Stimulated activated CD8-positive, alpha-beta memory T cell treated with anti-CD3 and anti-CD28 coated beads, Interleukin-15, amount 100 ng/mL, for 1 hour (primary cell): ENCODE measurements around the gene GPR55.
"Not testable (repeated sequence)": the region's sequence is repeated elsewhere in the genome, so short reads cannot be mapped to it uniquely, and the experiment has no call there.

ENCODE experiments used
- DNase-seq: peaks from one replicate; pipeline ENCODE4 v3.0.0-alpha.2; 2020; ENCODE audit warnings: low read depth

The GPR55 gene, protein sequence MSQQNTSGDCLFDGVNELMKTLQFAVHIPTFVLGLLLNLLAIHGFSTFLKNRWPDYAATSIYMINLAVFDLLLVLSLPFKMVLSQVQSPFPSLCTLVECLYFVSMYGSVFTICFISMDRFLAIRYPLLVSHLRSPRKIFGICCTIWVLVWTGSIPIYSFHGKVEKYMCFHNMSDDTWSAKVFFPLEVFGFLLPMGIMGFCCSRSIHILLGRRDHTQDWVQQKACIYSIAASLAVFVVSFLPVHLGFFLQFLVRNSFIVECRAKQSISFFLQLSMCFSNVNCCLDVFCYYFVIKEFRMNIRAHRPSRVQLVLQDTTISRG

GRCh38 chr2:230924470-230925341, at the start of gene GPR55:
Gene GPR55 (minus strand): TSS chr2:230925242. CDS start chr2:230910962, 14,280 bp downstream.
- DNase-seq: no peak

DNA sequence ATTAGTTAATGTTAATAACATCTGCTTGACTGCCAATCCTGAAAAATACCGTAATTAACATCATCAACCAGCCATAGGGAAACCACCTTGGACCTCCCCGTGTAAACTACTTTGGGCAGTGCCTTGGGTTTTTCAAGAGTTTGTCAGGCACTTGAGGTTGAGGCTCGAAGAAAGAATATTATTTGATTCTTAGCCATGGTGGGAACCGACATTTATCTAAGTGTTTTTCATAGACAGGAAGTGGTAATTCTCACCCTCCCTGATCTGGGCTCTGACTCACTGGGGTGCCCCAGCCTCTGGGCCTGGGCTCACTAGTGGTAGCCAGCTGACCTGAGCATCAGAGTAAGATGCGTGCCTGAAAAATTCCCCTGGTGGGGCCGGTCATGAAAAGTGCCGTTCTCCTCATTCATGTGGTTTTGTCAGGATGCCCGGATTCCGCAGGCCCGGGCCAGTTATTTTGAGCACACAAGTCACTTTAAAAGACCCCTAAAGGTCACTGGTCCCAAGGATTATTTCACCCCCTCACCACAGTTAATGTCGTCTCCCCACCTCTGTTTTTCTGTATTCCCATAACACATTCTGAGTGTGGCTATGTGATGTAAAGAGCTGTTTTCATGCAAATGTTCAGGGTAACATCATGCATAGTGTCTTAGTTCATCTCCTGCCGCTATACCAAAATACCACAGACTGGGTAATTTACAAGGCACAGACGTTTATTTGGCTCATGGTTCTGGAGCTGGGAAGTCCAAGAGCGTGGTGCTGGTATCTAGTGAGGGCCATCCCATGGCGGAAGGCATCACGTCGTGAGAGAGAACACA, 49.3 kb upstream of the GPR55 start:
- peak; percentile 37 for DNase-seq

DNA sequence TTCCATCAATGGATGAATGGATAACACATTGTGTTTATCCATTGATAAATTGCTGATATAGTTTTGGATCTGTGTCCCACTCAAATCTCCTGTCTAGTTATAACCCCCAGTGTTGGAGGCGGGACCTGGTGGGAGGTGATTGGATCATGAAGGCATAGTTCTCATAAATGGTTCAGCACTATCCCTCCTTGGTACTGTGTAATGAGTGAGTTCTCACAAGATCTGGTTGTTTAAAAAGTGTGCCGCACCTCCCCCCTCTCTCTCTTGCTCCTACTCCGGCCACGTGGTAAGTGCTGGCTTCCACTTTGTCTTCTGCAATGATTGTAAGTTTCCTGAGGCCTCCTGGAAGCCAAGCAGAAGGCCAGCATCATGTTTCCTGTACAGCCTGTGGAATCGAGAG, 47.0 kb upstream of the GPR55 start:
- DNase-seq: no peak

DNA sequence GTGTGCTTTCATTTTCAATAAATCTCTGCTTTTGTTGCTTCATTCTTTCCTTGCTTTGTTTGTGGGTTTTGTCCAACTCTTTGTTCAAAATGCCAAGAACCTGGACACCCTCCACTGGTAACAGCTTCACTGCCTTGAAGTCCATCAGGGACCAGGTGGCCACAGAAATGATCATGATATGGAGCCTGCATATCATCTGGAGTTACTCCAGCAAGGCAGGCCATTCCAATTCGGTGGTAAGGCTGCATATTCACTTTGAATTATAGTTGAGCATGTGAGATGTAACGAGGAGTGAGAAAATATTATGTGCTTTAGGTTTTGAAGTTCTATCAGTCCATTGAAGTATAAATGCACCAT, 44.6 kb upstream of the GPR55 start:
- DNase-seq: no peak

DNA sequence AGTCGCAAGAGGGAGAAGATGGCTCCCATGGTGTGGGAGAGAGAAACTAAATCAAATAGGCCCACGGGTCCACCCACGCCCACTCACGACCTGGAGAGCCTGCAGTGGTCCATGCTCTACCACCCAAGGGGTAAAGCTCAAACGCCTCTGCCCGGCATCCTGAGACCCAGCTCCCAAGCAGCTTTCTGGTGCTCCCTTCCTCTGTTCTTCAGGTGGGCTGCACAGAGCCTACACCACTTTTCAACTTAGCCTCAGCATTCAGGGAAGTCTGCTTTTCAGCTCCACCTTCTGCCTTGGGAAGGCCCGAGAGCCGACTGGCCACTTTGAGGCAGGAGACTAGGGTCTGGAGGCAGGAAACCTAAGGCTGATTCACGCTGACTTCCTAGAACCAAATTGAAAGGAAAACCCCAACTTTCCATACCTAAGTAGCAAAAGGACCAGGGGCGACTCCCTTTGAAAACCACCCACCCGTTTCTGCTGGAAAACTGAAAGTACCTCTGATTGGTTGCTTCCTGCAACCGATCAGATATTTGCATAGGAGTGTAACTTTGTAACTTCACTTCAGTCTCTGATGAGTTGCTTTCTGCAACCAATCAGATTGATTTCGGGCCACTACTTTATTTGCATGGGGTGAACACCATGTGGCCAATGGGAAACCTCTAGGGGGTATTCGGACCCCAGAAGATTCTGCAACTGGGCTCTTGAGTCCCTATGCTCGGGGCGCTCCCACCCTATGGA, 44.0 kb upstream of the GPR55 start:
- DNase-seq: no peak

GRCh38 chr2:230968314-230968713, 43.3 kb upstream of the GPR55 start:
- DNase-seq: not testable (repeated sequence)

DNA sequence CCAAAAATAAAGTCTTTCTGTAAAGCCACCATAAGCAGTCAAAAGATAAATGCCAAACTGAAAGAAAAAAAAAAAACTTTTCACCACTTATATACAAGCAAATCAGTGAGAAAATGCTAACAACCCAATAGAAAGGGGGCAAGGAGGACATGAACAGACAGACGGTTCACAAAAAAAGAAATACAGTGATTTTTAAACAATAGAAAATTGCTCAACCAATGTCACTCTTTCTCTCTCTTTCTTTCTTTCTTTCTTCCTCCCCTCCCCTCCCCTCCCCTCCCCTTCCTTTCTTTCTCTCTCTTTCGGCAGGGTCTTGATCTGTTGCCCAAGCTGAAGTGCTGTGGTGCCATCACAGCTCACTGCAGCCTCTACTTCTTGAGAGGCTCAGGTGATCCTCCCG, 42.1 kb upstream of the GPR55 start:
- DNase-seq: no peak

GRCh38 chr2:230964136-230964730, 39.2 kb upstream of the GPR55 start:
- no peak for DNase-seq

- DNase-seq: no peak
Measured at GRCh38 chr2:230961091-230961491, 36.0 kb upstream of the GPR55 start.

DNA sequence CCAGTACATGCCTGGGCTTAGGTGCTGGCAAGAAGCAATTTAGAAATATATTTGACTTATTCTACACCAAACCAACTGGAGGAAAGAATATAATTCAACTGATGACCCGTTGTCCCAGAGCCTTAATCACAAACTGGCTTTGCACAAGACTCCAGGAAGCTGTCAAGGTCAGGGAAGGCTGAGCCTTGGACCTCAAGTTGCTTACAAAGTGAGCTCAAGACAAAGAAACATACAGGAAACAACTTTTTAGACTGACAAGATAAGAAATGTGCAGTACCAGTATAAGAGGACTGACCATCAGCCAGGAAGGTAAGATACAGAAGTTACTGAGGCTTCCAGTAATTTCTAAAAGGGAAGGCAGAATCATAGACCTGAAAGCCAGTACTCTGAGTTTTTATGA, 35.0 kb upstream of the GPR55 start:
- no peak for DNase-seq

- DNase-seq: no peak
Measured at GRCh38 chr2:230958820-230959756, 34.0 kb upstream of the GPR55 start.

- DNase-seq: no peak
Measured at GRCh38 chr2:230957756-230958391, 32.8 kb upstream of the GPR55 start.

- no peak for DNase-seq
Measured at GRCh38 chr2:230956827-230957755, 32.0 kb upstream of the GPR55 start.

DNA sequence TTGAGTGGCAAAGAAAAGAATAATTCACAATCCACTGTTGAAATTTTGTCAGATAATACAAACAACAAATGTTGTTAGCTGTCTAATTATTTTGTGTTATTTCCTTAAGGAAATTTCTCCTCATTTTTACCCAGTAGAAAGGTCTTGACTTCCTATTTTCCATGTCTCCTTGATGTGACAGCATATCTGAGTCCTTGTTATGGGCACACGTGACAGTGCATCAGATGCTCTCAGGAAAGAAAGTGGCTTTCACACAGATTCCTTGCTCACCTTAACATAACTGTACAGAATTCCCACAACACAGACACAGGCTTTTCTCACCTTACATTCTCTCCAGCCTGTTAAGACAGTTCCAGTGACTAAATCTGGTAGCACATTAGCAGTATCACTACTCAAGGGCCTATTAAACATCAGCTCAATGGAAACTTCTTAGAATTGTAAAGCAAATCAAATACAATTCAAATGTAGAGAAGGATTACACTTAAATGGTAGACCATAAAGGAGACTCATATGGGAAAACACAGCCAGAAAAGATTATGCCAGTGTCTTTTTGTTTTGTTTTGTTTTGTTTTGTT, 30.2 kb upstream of the GPR55 start:
- DNase-seq: no peak

DNA sequence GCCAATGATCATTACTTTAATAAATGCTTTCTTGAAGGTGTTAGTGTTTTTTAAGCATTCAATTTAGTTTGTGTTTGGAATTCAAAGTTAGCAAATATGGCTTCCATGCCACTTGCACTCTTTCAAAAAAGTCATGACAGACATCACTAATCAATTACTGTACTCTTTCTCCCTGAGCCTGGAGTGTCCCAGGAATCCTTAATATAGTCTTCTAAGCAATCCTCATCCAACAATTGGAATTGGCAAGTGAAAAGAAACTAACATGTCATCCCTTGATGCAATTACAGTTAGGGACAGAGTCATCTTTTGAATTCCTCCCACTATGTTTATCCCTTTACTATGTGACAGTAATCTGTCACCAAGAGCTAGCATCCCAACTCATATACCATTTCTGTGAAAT, 29.7 kb upstream of the GPR55 start:
- no peak for DNase-seq

DNA sequence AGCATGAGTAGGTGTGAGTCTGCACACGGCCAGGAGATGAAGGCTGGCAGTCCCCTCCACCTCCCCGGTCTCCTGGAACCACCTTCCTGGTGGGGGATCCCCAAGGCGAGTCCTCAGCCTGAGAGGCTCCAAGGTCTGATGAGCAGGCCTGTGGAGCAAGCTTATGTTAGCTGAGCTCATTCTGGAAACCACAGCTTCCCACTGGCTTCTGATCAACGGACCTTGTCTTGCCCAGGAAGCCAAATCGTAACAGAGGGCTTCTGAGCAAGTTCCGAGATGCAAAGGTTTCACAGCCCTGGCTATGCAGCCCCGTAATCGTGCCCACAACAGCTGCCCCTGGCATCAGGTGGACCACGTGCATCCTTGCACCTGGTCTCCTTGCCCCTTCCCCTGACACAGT, 28.8 kb upstream of the GPR55 start:
- no peak for DNase-seq

DNA sequence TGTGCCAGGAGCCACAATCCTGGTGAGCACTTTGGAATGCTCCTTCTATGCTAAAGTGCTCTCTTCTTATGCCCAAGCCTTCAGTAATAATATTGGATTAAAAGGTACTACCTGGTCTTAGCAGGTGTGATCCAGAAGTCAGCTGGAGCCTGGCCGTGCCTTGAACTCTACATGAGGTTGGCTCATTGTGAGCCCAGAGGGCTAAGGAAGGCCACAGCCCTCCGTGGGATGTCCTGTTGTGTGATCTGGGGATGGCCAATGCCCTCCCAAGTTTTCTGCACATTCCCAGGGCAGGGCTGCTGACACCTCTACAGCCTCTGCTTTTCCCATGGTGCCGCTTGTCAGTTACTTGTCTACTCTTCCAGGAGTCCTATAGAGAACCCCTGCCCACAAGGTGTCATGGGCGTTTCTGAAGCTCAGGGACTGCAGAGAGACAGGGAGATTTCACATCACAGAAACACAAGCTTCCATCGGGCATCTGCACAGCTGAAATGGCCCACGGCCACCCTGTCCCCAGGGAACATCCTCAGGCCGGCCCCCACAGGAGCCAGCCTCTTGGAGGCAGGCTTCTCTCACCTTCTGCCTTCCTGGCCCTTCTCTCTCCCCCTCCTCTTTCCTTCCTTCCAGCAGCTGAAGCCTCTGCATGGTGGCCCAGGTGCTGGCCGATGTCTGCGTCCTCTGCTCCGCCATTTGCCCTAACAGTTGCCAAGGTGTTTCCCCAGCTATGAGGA, 27.3 kb upstream of the GPR55 start:
- DNase-seq: no peak

DNA sequence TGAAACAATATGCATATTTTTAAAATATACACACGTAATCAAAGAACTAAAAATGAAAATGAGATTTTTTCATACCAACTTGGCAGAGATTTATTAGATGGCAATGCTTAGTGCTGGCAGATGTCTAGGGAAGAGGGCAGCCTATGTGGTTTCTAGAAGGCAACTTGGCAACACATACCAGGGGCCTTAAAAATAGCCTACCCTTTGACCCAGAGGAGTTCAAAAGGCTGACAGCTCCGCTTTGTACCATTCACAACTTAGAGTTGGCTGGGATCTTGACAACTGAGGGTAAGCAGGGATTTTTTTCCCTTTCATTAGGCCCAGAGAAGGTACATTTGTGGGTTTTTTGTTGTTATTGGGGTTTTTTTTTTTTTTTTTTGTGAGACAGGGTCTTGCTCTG, 26.4 kb upstream of the GPR55 start:
- DNase-seq: no peak
